NCI-H524 treated with DMSO at 0.1 percent for 48 hours (cell line): Measurements from ENCODE around the gene ZNF264.
A peak's percentile ranks its signal among the peaks of the same experiment; 100 is the strongest.
"Not testable (repeated sequence)": the region's sequence is repeated elsewhere in the genome, so short reads cannot be mapped to it uniquely, and the experiment has no call there.

Experiments used
- DNase-seq: peaks from one replicate; lab custom pipeline; 2025; lab: John Stamatoyannopoulos, UW

ZNF264 gene

DNA sequence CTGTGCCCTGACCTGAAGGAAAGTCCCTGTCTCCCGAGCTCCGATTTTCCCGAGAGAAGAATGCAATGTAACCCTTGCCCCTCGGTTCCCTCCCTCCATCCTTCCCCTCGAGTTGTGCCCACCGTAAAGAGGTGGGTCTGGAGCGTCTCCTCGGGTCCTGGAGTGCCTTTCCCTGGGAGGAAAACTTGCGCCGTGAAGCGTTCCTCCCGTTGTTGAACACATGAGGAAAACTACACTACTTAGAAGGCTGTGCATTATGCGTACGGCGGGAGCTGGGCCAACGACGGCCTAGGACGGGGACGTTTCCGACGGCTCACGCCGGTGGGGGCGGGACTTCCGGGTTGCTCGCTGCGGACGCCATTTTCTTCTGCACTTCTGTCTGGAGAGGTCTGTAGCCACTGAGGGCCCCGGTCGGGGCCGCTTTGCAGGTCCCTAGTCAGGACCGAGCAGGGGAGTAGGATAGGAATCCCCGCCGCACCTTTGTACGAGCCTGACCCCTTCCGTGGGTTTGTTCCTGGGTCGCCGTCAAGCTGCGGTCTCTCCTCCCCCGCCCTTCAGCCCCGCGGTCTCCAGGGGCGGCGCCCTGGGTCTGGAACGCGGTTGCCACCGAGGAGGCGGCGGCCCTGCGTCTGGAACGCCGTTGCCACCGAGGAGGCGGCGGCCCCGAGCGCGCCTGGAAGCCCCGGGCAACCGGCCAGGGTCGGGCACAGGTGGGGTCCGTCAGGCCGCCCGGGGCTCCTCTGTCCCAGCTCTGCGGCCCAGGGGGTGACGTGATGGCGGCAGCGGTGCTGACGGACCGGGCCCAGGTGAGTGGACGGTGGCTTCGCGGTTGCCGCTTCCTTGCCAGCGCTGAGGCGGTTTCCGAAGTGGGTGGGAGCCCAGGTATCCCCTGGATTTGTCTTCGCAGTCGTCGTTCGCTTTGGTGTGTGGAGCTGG, at the start of gene ZNF264:
ZNF264 (plus strand) TSS at position 360 of the 936 bp plus-strand sequence; CDS start at position 774, 414 bp downstream.
- DNase-seq = peak; percentile 51

DNA sequence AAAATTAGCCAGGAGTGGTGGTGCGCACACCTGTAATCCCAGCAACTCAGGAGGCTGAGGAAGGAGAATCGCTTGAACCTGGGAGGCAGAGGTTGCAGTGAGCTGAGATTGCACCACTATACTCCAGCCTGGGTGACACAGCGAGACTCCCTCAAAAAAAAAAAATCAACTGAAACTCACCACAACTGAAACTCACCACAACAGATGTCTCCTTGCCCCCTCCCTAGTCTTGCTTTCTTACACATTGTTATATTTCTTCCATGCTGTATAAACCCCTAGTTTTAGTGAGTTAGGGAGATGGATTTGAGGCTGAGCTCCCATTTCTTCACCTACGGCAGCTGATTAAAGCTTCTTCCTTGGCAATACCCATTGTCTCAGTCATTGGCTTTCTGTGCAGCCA, 49.6 kb upstream of the ZNF264 start:
- DNase-seq = no peak

GRCh38 chr19:57152921-57153320, 38.4 kb upstream of the ZNF264 start:
- DNase-seq = no peak

DNA sequence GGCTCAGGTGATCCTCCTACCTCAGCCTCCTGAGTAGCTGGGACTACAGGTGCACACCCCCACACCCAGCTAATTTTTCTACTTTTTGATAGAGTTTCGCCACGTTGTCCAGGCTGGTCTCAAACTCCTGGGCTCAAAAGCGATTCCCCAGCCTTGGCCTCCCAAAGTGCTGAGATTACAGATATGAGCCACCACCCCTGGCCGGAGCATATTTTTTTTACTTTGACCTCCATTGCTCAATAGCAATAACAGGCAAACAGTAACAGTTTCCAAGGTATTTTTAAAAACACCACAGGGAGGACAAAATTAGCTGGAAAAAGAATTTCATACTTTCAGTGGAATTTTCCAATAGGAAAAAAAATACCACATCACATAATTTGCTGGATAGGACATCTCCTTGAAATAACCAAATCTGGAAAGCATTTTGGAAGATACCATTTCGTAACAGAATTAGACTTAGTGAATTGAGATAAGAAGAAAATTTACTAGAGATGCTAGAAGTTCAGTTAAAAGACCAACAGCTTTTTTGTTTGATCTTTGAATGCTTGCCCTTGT, 29.2 kb upstream of the ZNF264 start:
- DNase-seq = no peak

DNA sequence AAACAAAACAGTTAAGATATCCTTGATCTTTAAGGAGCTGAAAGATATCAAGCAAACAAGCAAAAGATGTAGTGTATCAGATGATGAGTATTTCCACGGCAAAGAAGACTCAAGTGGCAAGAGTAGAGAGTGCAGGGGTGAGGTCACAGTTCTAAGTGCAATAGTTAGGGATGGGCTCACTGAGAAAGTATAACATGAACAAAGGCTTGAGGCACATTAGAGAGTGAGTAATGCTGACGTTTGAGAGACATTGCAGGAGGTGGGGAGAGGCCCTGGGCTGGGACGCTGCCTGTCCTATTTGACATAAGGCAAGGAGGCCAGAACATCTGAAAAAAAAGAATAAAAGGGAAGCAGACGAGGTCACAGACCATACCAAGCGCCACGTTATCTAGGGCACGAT, 25.5 kb upstream of the ZNF264 start:
- DNase-seq = no peak

DNA sequence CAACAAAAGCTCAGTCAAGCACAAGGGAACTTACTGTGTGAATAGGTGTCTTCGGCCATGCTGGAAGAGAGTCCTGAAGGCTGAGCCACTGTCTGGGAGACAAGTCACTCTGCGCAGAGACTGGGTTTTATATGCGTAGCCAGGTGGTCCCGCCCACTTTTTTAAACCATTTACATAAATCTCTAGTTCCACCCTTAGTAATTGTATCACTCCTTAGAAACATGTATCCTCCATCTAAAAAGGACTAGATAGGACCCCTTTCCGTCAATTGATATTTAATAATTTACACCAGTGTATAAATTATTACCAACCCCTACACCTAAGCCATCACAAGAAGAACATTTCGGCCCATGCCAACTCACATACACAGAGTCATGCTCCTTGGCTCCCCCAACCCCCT, 23.9 kb upstream of the ZNF264 start, which contains the start of gene DUXA:
DUXA (minus strand) TSS at position 101 of the 400 bp plus-strand sequence; CDS start at position 59, 42 bp downstream.
- DNase-seq = no peak

DNA sequence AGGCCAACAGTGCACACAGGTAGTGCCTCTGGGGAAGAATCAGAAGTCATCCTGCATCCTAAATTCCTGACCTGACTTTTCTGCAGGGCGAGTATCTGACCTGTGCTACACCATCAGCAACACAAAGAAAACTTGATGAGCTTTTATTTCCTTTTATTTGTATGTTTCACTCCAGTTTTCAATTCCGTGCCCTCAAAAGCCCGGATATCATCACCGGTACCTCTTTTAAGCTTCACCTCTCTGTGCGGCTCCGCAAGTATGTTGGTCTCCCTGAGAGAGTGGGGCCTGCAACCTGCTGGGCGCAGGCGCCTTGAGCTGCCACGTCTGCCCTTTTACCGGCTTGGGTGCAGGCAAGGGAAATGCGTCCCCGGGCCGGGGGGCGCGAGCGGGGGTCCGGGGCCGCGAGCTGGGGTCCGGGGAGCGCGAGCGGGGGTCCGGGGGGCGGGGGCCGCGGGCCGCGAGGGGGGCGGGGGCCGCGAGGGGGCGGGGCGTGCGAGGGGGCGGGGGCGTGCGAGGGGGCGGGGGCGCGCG, 19.7 kb upstream of the ZNF264 start:
- DNase-seq = no peak

GRCh38 chr19:57190301-57190700, 999 bp upstream of the ZNF264 start:
- DNase-seq = no peak

DNA sequence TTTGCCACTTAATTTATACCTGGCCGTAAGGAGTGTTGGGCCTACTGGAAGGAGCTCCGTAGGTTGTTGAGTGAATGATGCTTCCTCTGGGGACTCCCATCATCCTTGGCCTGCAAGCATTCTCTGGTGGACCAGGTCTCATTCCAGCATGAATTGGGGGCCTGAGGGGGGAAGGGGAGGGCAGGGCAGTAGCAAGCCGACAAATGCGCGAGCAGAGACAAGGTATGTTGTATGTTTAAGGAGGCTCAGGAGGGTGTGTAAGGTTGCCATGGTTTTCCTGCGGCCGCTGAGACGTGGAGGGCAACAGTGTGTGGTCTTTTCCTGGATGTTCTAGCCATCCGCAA, 749 bp downstream of the ZNF264 start:
- DNase-seq = no peak

- DNase-seq = no peak
Measured at GRCh38 chr19:57192993-57193392, 1.7 kb downstream of the ZNF264 start.

DNA sequence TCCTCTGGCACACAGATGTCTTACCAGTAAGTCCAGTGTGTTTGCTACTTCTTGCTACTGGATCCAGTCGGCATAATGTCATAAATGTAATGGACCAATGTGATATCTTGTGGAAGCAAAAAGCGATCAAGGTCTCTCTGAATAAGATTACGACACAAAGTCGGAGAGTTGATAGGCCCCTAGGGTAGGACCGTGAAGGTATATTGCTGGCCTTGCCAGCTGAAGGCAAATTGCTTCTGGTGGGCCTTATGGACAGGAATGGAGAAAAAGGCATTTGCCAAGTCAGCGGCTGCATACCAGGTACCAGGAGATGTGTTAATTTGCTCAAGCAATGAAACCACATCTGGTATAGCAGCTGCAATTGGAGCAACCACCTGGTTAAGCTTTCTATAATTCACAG, 6.6 kb downstream of the ZNF264 start:
- not testable (repeated sequence) for DNase-seq

GRCh38 chr19:57202160-57202559, 10.9 kb downstream of the ZNF264 start:
- DNase-seq = no peak

DNA sequence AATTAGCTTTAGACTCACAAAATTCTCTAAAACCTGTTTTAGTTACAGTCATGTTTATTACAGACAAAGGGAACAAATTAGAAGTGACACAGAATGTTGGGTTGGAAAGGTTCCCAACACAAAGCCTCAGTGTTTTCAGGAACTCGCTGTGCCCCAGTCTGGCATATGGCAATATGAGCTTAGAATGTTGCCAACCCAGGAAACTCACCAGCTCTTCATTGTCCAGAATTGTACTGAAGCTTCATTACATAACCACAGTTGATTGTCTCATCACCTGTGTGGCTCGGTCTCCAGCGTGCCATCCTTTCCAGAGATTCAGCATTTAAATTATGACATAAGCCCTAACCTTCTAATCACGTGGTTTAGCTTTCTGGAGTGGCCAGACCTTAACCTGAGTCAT, 19.1 kb downstream of the ZNF264 start:
- DNase-seq = no peak

DNA sequence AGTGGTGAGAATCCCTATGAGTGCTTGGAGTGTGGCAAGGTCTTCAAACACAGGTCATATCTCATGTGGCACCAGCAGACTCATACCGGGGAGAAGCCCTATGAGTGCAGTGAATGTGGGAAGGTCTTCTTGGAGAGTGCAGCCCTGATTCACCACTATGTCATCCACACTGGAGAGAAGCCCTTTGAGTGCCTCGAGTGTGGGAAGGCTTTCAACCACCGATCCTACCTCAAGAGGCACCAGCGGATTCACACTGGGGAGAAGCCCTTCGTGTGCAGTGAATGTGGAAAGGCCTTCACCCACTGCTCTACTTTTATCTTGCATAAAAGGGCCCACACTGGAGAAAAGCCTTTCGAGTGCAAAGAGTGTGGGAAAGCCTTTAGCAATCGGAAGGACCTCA, 20.8 kb downstream of the ZNF264 start:
- no peak for DNase-seq

DNA sequence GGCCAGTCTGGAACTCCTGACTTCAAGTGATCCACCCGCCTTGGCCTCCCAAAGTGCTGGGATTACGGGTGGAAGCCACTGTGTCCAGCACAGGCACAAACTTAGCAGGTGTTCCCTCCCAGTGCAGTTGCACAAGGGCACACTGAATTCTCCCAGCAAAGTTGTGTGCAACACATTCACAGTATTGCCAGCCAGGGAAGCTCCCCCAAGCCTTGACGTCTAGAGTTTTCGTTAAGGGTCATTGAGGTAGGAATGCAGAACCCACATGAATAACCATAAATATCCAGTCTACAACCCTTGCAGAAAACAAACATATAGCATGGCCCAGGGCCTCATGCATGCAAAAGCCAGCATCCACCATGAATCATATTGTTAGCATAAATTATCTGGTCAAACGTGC, 36.2 kb downstream of the ZNF264 start:
- DNase-seq = no peak

DNA sequence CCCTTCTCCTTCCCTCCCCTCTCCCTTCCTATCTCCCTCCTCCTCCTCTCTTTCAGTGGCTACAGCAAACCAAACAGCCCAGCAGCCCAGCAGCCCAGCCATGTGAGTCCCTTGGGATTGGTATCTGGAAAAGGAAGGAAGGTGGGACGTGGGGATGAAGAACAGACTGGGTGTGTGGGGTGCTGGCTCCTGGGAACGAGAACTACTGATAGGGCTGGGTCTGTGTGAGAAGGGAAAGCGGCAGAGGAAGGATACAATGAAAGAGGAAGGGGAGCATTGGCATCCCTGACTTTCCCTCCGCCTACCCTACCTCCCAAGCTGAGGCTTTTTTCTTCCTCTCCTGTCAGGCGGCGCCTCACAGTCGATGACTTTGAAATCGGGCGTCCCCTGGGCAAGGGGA, 40.4 kb downstream of the ZNF264 start:
- DNase-seq = no peak

- no peak for DNase-seq
Measured at GRCh38 chr19:57233207-57233606, 41.9 kb downstream of the ZNF264 start.

DNA sequence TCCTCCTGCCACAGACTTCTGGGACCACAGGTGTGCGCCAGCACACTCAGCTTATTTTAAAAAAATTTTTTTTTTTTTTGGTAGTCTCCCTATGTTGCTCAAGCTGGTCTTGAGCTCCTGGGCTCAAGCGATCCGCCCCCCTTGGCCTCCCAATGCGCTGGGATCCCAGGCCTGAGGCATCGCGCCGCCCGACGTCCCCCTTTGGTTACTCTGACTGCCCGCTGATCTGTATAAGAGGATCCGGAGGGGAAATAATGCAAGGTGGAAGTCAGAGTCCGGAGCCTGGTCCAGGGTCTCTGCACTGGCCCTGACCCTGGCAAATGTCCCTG, 48.6 kb downstream of the ZNF264 start:
- DNase-seq = no peak

- DNase-seq = peak; percentile 59
Measured at GRCh38 chr19:57240311-57241090, 49.2 kb downstream of the ZNF264 start, which contains the start of gene ZNF805. TSS of gene ZNF805 (plus strand) at chr19:57240632. CDS start at chr19:57240892, 260 bp downstream.

DNA sequence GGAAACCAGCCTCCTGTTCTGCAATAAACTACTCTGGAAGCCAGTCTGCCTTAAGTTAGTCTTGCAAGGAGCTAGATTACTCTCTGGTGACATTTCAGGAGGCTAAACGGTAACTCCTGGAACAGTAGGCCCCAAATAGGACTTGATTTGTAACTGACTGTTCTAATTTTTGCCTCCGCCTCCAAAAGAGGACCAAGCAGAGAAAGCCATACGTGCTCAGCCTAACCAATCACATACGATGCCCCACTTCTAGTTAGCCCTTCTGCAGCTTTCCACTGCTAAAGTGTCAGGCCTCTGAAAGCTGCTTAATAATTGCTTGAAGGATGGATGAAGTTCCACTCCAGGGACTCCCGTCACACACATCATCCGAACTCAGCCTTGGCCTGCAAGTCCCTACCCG, 49.9 kb downstream of the ZNF264 start:
- DNase-seq = no peak

GRCh38 chr19:57242821-57243220, 51.5 kb downstream of the ZNF264 start:
- no peak for DNase-seq

GRCh38 chr19:57244513-57244912, 53.2 kb downstream of the ZNF264 start:
- DNase-seq = no peak

DNA sequence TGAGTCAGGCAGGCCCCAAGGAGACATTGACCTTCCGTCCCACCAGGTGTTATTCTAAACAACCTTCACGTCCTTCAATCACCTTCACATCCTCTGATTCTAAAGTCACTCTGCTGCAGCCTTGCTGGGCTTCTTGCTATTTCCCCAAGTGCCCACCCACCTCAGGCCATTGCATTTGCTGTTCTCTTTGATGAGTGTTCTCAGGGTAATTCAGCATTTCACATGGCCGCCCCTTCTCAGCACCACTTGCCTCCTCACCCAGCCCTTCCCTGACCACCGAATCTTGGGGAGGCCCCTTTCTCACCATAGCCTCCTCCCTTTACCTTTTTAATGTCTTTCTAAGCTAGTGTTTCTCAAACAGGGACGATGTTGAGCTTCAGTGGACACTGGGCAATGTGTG, 53.8 kb downstream of the ZNF264 start:
- DNase-seq = no peak
